ENCODE results near the gene U2AF1L4. TPM values are rescaled to one million over a fixed set of nuclear protein-coding genes. Genes with fewer than 3 reads are reported as not detected.

U2AF1L4 gene
- total and polyA plus RNA-seq, 2 donors (not counting 1 experiment from before 2014, with no cell fraction given), result 62.1 to 89.7 TPM

DNA sequence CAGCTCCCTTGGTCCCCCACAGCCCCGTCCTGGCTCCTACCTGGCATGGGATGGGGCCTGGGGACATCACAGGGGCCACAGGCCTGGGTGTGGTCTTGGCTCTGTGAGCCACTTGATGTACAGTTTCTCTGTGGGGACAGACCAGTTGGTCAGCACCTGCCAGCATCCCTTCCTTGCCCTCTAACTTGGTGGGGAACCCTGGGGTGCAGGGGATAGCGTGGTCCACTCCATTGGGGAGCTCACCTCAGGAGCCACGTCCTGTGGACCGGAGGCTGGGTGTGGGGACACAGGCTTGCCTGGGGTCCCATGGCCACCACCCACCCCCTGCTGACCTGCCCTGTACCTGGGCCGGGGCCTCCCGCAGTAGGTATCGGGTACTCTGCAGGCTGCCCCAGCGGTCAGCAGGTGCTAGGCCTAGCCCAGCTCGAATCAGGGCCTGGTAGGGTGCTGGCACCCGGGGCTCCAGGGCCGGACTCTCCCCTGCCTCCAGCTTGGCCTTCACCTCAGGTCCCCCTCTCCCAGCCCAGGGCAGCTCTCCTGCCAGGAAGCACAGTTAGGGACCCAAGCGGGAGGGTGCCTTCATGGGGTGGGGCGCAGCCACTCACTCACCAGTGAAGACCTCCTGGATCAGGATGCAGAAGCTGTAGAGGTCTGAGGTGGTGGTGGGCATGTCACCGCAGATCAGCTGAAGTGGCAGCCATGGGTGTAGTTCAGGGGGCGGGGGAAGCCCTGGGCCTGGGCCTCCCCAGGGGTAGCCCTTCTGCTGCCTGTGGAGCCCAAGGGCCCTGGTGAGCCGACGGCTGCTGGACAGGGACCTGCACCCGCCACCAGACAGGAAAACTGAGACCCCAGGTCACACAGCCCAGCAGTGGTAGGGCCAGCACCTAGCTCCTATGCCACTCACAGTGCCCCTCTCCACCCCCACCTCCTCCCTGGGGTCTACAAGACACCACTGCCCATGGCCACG, 45.0 kb upstream of the U2AF1L4 start:
- H3K4me2 ChIP-seq (replicated peaks; ENCODE audit: low read depth, low read length, poor library complexity, severe bottlenecking), result no peak overlapping the region
- no peak overlapping the region for H3K27ac Mint-ChIP-seq
- no peaks in the 10 kb centered on the region for H3K9me3 Mint-ChIP-seq (ENCODE audit: insufficient read depth)
- H3K79me2 ChIP-seq (ENCODE audit: control insufficient read depth, insufficient read depth, low read length), result no peaks in the 10 kb centered on the region
- intact Hi-C loops (cut with micrococcal nuclease), result no loop called here
- ChIA-PET POLR2A (interaction anchor here (0.5 kb wide), 1 partner anchor 375 kb away, joined by 3 read pairs; no protein-coding TSS in a partner anchor), CTCF (no interaction called here)
- no peaks in the 10 kb centered on the region for H3K9me3 ChIP-seq (ENCODE audit: control extremely low read depth in 1 of 3, control insufficient read depth in 2 of 3, insufficient read depth in 1 of 3, low read length in 2 of 3)
- H3K4me1 Mint-ChIP-seq, result no peaks in the 10 kb centered on the region
- no peaks in the 10 kb centered on the region for H3K36me3 ChIP-seq (replicated peaks in 1 of 2; ENCODE audit: control extremely low read depth in 1 of 2, control insufficient read depth in 1 of 2, extremely low read depth in 1 of 2, insufficient read depth in 2 of 2, low read length in 1 of 2)
- no peak overlapping the region for H3K9ac ChIP-seq (ENCODE audit: low read length)
- WGBS (ENCODE audit: insufficient coverage), result 87% methylated on average over 17 of the region's 19 CpGs
- ATAC-seq (ENCODE audit: low read depth) (no peak), DNase-seq (no peak)
- no peak for TF ChIP-seq EZH2 (IDR thresholded peaks at IDR 0.05; ENCODE audit: borderline replicate concordance, insufficient read depth, low read depth, low read length, poor library complexity, severe bottlenecking)
- TF ChIP-seq, protein P1, sequence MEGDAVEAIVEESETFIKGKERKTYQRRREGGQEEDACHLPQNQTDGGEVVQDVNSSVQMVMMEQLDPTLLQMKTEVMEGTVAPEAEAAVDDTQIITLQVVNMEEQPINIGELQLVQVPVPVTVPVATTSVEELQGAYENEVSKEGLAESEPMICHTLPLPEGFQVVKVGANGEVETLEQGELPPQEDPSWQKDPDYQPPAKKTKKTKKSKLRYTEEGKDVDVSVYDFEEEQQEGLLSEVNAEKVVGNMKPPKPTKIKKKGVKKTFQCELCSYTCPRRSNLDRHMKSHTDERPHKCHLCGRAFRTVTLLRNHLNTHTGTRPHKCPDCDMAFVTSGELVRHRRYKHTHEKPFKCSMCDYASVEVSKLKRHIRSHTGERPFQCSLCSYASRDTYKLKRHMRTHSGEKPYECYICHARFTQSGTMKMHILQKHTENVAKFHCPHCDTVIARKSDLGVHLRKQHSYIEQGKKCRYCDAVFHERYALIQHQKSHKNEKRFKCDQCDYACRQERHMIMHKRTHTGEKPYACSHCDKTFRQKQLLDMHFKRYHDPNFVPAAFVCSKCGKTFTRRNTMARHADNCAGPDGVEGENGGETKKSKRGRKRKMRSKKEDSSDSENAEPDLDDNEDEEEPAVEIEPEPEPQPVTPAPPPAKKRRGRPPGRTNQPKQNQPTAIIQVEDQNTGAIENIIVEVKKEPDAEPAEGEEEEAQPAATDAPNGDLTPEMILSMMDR (IDR thresholded peaks at IDR 0.05), result no peak
- H3K4me3 ChIP-seq (ENCODE audit: control extremely low read depth in 1 of 5, extremely low read depth in 1 of 5, insufficient read depth in 1 of 5, low read depth in 2 of 5, low read length in 4 of 5), result no peak overlapping the region
- H4K20me1 ChIP-seq (ENCODE audit: control insufficient read depth, insufficient read depth, low read length, poor library complexity, severe bottlenecking), result no peaks in the 10 kb centered on the region
- no peak overlapping the region for H3K4me3 Mint-ChIP-seq
- H3K27me3 Mint-ChIP-seq, result peaks cover 7% of the 10 kb centered on the region
- H3K27ac ChIP-seq (ENCODE audit: low read length in 2 of 2), result no peak overlapping the region
- no peaks in the 10 kb centered on the region for H3K4me1 ChIP-seq (ENCODE audit: control insufficient read depth in 2 of 2, insufficient read depth in 2 of 2, low read length in 2 of 2)
- H2AFZ ChIP-seq (ENCODE audit: insufficient read depth, low read depth, low read length, poor library complexity, severe bottlenecking), result no peak overlapping the region
- no peaks in the 10 kb centered on the region for H3K27me3 ChIP-seq (replicated peaks in 1 of 4; ENCODE audit: control extremely low read depth in 1 of 4, control insufficient read depth in 3 of 4, insufficient read depth in 4 of 4, low read length in 3 of 4)
